T-helper 22 cell (primary cell): ENCODE measurements around the gene CCN6.

Experiments
- DNase-seq: peaks from one replicate; pipeline ENCODE4 v3.0.0-alpha.2; 2020; ENCODE audit warnings: low read depth

The CCN6 gene

DNA sequence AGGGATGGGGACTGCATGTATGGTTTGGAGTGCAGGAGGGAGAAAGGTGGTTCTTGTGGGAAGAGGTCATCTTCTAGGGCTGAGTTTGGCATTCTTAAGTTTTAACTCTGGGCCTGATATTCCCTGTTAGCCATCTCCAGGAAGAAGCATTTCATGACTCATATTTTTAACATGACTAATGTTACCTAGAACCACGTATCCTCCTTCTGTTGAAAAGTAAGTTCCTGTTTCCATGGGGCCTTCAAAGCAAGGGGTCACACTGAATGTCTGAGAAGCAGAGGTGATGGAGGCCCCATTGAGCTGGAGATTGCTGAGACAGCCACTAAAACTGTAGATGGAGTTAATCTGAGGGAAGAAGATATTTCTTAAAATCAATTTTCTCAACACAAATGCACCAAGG lies 63.6 kb downstream of the CCN6 start:
- no peak for DNase-seq

- DNase-seq: no peak
These were observed 64.1 kb downstream of the CCN6 start for GRCh38 chr6:112118034-112118433.
